Measurements from ENCODE around the gene POLR1H. TPM values are rescaled to one million over a fixed set of nuclear protein-coding genes. Genes with fewer than 3 reads are reported as not detected.
A peak's percentile ranks its signal among the peaks of the same experiment; 100 is the strongest.

POLR1H gene
- polyA plus RNA-seq, 3 donors = 36.2 to 62.4 (median 45.0) TPM

- Histone ChIP-seq H3K36me3 (replicated peaks in 1 of 2; ENCODE audit: control insufficient read depth in 1 of 2, insufficient read depth in 2 of 2, low read length in 2 of 2) (no peaks in the 10 kb centered on the region), H2AFZ (ENCODE audit: insufficient read depth, low read depth, low read length, poor library complexity, severe bottlenecking) (peak overlapping the region; percentile 93), H3K4me3 (replicated peaks in 1 of 3; ENCODE audit: low read depth in 2 of 3, low read length in 3 of 3) (peak overlapping the region; percentile 29 to 77 (median 34)), H3K79me2 (ENCODE audit: insufficient read depth, low read length) (no peaks in the 10 kb centered on the region), H3K9ac (ENCODE audit: insufficient read depth, low read length, poor library complexity, severe bottlenecking) (peak overlapping the region; percentile 53), H3K27ac (ENCODE audit: low read depth in 1 of 2, low read length in 2 of 2) (peak overlapping the region in 1 of 2 donors; percentile 43), H3K9me3 (replicated peaks in 1 of 2; ENCODE audit: control insufficient read depth in 1 of 2, insufficient read depth in 1 of 2, low read length in 2 of 2) (peaks cover 0 to 7% of the 10 kb centered on the region in 2 donors), H3K4me2 (replicated peaks; ENCODE audit: extremely low read depth, low read length, poor library complexity, severe bottlenecking) (peak overlapping the region; percentile 83), H4K20me1 (ENCODE audit: insufficient read depth, low read length) (no peaks in the 10 kb centered on the region), H3K27me3 (ENCODE audit: control insufficient read depth in 2 of 2, insufficient read depth in 2 of 2, low read length in 2 of 2) (peaks cover 55 to 78% of the 10 kb centered on the region in 2 donors), H3K4me1 (ENCODE audit: control insufficient read depth in 1 of 2, insufficient read depth in 2 of 2, low read length in 2 of 2) (peaks cover 34 to 38% of the 10 kb centered on the region in 2 donors)
- intact Hi-C loops (cut with micrococcal nuclease) = loop anchor here (2.0 to 5.0 kb wide), 4 partner anchors 27 to 296 kb away; partner anchors contain the start of gene PPP1R11 (in 1 of the 2)
- peak; percentile 62 to 78 (median 74) for DNase-seq
- WGBS (ENCODE audit: insufficient coverage) = 1% methylated on average over 40 of the region's 51 CpGs
- H3K36me3 Mint-ChIP-seq = peaks cover 12 to 14% of the 10 kb centered on the region in 2 donors
- peaks cover 68 to 80% (median 68%) of the 10 kb centered on the region in 3 donors for H3K27me3 Mint-ChIP-seq (ENCODE audit: low read depth in 3 of 3)
- TF ChIP-seq CTCF (IDR thresholded peaks at IDR 0.05) = no peak
- peak overlapping the region; percentile 81 to 97 for H3K4me3 Mint-ChIP-seq
- H3K9me3 Mint-ChIP-seq = peaks cover 0 to 28% (median 12%) of the 10 kb centered on the region in 7 donors
- H3K4me1 Mint-ChIP-seq = peaks cover 36% of the 10 kb centered on the region
- peak overlapping the region in 5 of 7 donors; percentile 43 to 80 (median 52) for H3K27ac Mint-ChIP-seq
Observed at GRCh38 chr6:30101444-30102413, 40.7 kb downstream of the POLR1H start.

- Mint-ChIP-seq H3K27me3 (ENCODE audit: low read depth in 3 of 3) (peaks cover 64 to 78% (median 64%) of the 10 kb centered on the region in 3 donors), H3K36me3 (peaks cover 12 to 14% of the 10 kb centered on the region in 2 donors), H3K4me1 (peaks cover 37% of the 10 kb centered on the region), H3K27ac (peak overlapping the region; percentile 43 to 80 (median 60)), H3K4me3 (peak overlapping the region; percentile 81 to 97), H3K9me3 (peaks cover 0 to 28% (median 12%) of the 10 kb centered on the region in 7 donors)
- peak overlapping the region; percentile 83 for H3K4me2 ChIP-seq (replicated peaks; ENCODE audit: extremely low read depth, low read length, poor library complexity, severe bottlenecking)
- peaks cover 34 to 38% of the 10 kb centered on the region in 2 donors for H3K4me1 ChIP-seq (ENCODE audit: control insufficient read depth in 1 of 2, insufficient read depth in 2 of 2, low read length in 2 of 2)
- no CpG with 5 or more reads among the region's 15 CpGs for WGBS (ENCODE audit: insufficient coverage)
- no peaks in the 10 kb centered on the region for H4K20me1 ChIP-seq (ENCODE audit: insufficient read depth, low read length)
- H3K79me2 ChIP-seq (ENCODE audit: insufficient read depth, low read length) = no peaks in the 10 kb centered on the region
- H3K27me3 ChIP-seq (ENCODE audit: control insufficient read depth in 2 of 2, insufficient read depth in 2 of 2, low read length in 2 of 2) = peaks cover 53 to 71% of the 10 kb centered on the region in 2 donors
- H3K9ac ChIP-seq (ENCODE audit: insufficient read depth, low read length, poor library complexity, severe bottlenecking) = peak overlapping the region; percentile 53
- DNase-seq = peak; percentile 10 to 70 (median 46)
- H3K9me3 ChIP-seq (replicated peaks in 1 of 2; ENCODE audit: control insufficient read depth in 1 of 2, insufficient read depth in 1 of 2, low read length in 2 of 2) = peaks cover 0 to 7% of the 10 kb centered on the region in 2 donors
- no peaks in the 10 kb centered on the region for H3K36me3 ChIP-seq (replicated peaks in 1 of 2; ENCODE audit: control insufficient read depth in 1 of 2, insufficient read depth in 2 of 2, low read length in 2 of 2)
- intact Hi-C loops (cut with micrococcal nuclease) = loop anchor here (2.0 to 5.0 kb wide), 4 partner anchors 26 to 295 kb away; partner anchors contain the start of gene PPP1R11 (in 1 of the 2)
- no peak for TF ChIP-seq CTCF (IDR thresholded peaks at IDR 0.05)
- H3K27ac ChIP-seq (ENCODE audit: low read depth in 1 of 2, low read length in 2 of 2) = peak overlapping the region in 1 of 2 donors; percentile 43
- H3K4me3 ChIP-seq (replicated peaks in 1 of 3; ENCODE audit: low read depth in 2 of 3, low read length in 3 of 3) = peak overlapping the region; percentile 29 to 77 (median 34)
- H2AFZ ChIP-seq (ENCODE audit: insufficient read depth, low read depth, low read length, poor library complexity, severe bottlenecking) = peak overlapping the region; percentile 93
Observed at GRCh38 chr6:30102414-30102969, 41.4 kb downstream of the POLR1H start.
